ENCODE results near the gene RAI1.
"Not testable (repeated sequence)": the region's sequence is repeated elsewhere in the genome, so short reads cannot be mapped to it uniquely, and the experiment has no call there.

Gene RAI1

GRCh38 chr17:17805575-17805974, 124.3 kb downstream of the RAI1 start:
- intact Hi-C loops (cut with DNase I) = no loop called here

GRCh38 chr17:17806035-17806434, 124.8 kb downstream of the RAI1 start:
- no peak for DNase-seq
- intact Hi-C loops (cut with DNase I) = no loop called here

More at GRCh38 chr17:17805575-17805974, 124.3 kb downstream of the RAI1 start:
- no peak for DNase-seq

- intact Hi-C loops (cut with DNase I) = no loop called here
Observed at GRCh38 chr17:17806611-17807274, 125.5 kb downstream of the RAI1 start.

GRCh38 chr17:17807440-17807839, 126.2 kb downstream of the RAI1 start:
- intact Hi-C loops (cut with DNase I) = no loop called here

More at GRCh38 chr17:17806611-17807274, 125.5 kb downstream of the RAI1 start:
- DNase-seq = no peak

GRCh38 chr17:17808200-17808599, 126.9 kb downstream of the RAI1 start:
- intact Hi-C loops (cut with DNase I); DNase-seq: not testable (repeated sequence)

More at GRCh38 chr17:17807440-17807839, 126.2 kb downstream of the RAI1 start:
- no peak for DNase-seq

- intact Hi-C loops (cut with DNase I) = no loop called here
- no peak for DNase-seq
Observed at GRCh38 chr17:17808706-17809432, 127.6 kb downstream of the RAI1 start.

GRCh38 chr17:17809531-17810083, 128.3 kb downstream of the RAI1 start:
- intact Hi-C loops (cut with DNase I) = no loop called here
- no peak for DNase-seq

GRCh38 chr17:17810084-17810894, 129.0 kb downstream of the RAI1 start:
- DNase-seq = peak in 3 of 10 donors; percentile 56 to 90 (median 81)
- intact Hi-C loops (cut with DNase I) = no loop called here

- intact Hi-C loops (cut with DNase I) = no loop called here
- DNase-seq = no peak
Observed at GRCh38 chr17:17810895-17811248, 129.6 kb downstream of the RAI1 start.

GRCh38 chr17:17811381-17812210, 130.3 kb downstream of the RAI1 start:
- DNase-seq = peak in 1 of 10 donors; percentile 78
- intact Hi-C loops (cut with DNase I) = loop anchor here (1.0 kb wide), 1 partner anchor 49 kb away; no protein-coding TSS in a partner anchor

GRCh38 chr17:17812211-17813054, 131.2 kb downstream of the RAI1 start:
- peak in 8 of 10 donors; percentile 62 to 95 (median 76) for DNase-seq
- intact Hi-C loops (cut with DNase I) = loop anchor here (1.0 kb wide), 1 partner anchor 48 kb away; no protein-coding TSS in a partner anchor

- intact Hi-C loops (cut with DNase I) = no loop called here
- no peak for DNase-seq
Observed at GRCh38 chr17:17813055-17813724, 131.9 kb downstream of the RAI1 start.

GRCh38 chr17:17813725-17814095, 132.5 kb downstream of the RAI1 start:
- no peak for DNase-seq
- intact Hi-C loops (cut with DNase I) = no loop called here

- DNase-seq = no peak
- intact Hi-C loops (cut with DNase I) = no loop called here
Observed at GRCh38 chr17:17814162-17815061, 133.2 kb downstream of the RAI1 start.

GRCh38 chr17:17815062-17815406, 133.8 kb downstream of the RAI1 start:
- intact Hi-C loops (cut with DNase I) = no loop called here
- no peak for DNase-seq

GRCh38 chr17:17815436-17816200, 134.4 kb downstream of the RAI1 start:
- intact Hi-C loops (cut with DNase I) = no loop called here
- peak in 1 of 10 donors; percentile 55 for DNase-seq

All from posterior cingulate gyrus (tissue), 11 donors.